Karpas-422 (cell line): Measurements from ENCODE around the gene CRP. TPM values are rescaled to one million over a fixed set of nuclear protein-coding genes. Genes with fewer than 3 reads are reported as not detected.

ENCODE experiments used
- DNase-seq: peaks from one replicate; pipeline ENCODE4 v3.0.0-alpha.2; 2015
- H2AFZ ChIP-seq: fragments of 200-600 bp; sonication (generic); 2 replicates; pipeline ENCODE4 v1.6.1; 2014; ENCODE audit warnings: antibody characterized with exemption, low read length, mixed read lengths
- H3K27ac ChIP-seq: fragments of 200-600 bp; sonication (generic); 2 replicates; pipeline ENCODE4 v1.5.1; 2014; ENCODE audit warnings: mild to moderate bottlenecking, low read length, moderate library complexity
- H3K27me3 ChIP-seq: fragments of 200-600 bp; sonication (generic); 2 replicates; pipeline ENCODE4 v1.6.1; 2014; ENCODE audit warnings: low read length, mixed read lengths
- H3K36me3 ChIP-seq: fragments of 200-600 bp; sonication (generic); 2 replicates; pipeline ENCODE4 v1.6.1; 2014; ENCODE audit warnings: low read length, mixed read lengths; ENCODE audit not compliant: insufficient read depth
- H3K4me1 ChIP-seq: fragments of 200-600 bp; sonication (generic); 2 replicates; pipeline ENCODE4 v1.6.1; 2014; ENCODE audit warnings: mild to moderate bottlenecking, low read length, mixed read lengths
- H3K4me2 ChIP-seq: fragments of 200-600 bp; sonication (generic); 2 replicates; pipeline ENCODE4 v1.6.1; 2014; ENCODE audit warnings: low read length, low read depth, mild to moderate bottlenecking; ENCODE audit not compliant: poor library complexity, severe bottlenecking
- H3K4me3 ChIP-seq: fragments of 200-600 bp; sonication (generic); 2 replicates; pipeline ENCODE4 v1.5.1; 2014; ENCODE audit warnings: mild to moderate bottlenecking, antibody characterized with exemption, low read length, mixed read lengths
- H3K79me2 ChIP-seq: fragments of 200-600 bp; sonication (generic); 2 replicates; pipeline ENCODE4 v1.6.1; 2014; ENCODE audit warnings: mild to moderate bottlenecking, low read length, mixed read lengths
- H3K9ac ChIP-seq: fragments of 200-600 bp; sonication (generic); 2 replicates; pipeline ENCODE4 v1.6.0; 2014; ENCODE audit warnings: low read length
- H3K9me2 ChIP-seq: fragments of 200-600 bp; sonication (generic), shearing (Covaris generic); replicated peaks from 2 replicates; pipeline ENCODE4 v1.6.0; 2014; ENCODE audit warnings: mild to moderate bottlenecking, low read length, moderate library complexity; ENCODE audit not compliant: insufficient read depth
- H3K9me3 ChIP-seq: fragments of 300-700, 200-600 bp; sonication (generic); 2 replicates; pipeline ENCODE4 v1.6.1; 2014; ENCODE audit warnings: low read length, mixed read lengths
- H4K20me1 ChIP-seq: fragments of 200-600 bp; sonication (generic); 2 replicates; pipeline ENCODE4 v1.6.1; 2014; ENCODE audit warnings: mild to moderate bottlenecking, antibody characterized with exemption, low read length, low read depth; ENCODE audit not compliant: insufficient read depth
- total RNA-seq: library from RNA; depleted of rRNA; stranded (reverse); fragments of >200 nt; shearing (Covaris generic); gene quantifications from 2 replicates; pipeline ENCODE4 v1.2.3, GENCODE V29; 2014; ENCODE audit warnings: low replicate concordance

CRP gene
- total RNA-seq, 1 experiment from 2014 or later = not detected

DNA sequence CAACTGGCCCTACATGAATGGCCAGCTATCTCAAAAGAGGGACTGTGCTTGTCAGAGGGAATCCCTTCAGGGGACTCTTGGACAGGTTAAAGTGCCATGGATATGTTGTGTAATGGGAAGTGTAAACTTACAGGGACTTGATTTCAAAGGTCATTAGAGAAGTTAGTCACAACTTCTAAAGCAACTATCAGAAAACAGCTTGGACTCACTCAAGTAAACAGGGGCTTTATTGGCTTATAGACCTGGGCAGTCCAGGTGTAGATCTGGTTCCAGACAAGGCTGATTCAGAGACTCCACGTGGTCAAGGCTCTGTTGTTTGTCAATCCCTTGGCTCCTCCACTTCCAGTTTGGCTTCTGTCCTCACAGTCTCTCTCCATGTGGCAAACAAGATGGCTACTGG is 2.3 kb downstream of the CRP start:
- Histone ChIP-seq H3K4me3 (no peak overlapping the region), H3K79me2 (no peaks in the 10 kb centered on the region), H3K4me1 (no peaks in the 10 kb centered on the region), H3K27ac (no peak overlapping the region), H3K27me3 (no peaks in the 10 kb centered on the region), H3K9me2 (no peaks in the 10 kb centered on the region), H3K9me3 (no peaks in the 10 kb centered on the region), H3K36me3 (no peaks in the 10 kb centered on the region), H3K4me2 (no peak overlapping the region), H3K9ac (no peak overlapping the region), H4K20me1 (no peaks in the 10 kb centered on the region), H2AFZ (no peak overlapping the region)
- no peak for DNase-seq

- Histone ChIP-seq H3K36me3 (no peaks in the 10 kb centered on the region), H4K20me1 (no peaks in the 10 kb centered on the region), H3K4me2 (no peak overlapping the region), H3K4me1 (no peaks in the 10 kb centered on the region), H3K9ac (no peak overlapping the region), H3K9me3 (no peaks in the 10 kb centered on the region), H3K27ac (no peak overlapping the region), H3K4me3 (no peak overlapping the region), H3K79me2 (no peaks in the 10 kb centered on the region), H2AFZ (no peak overlapping the region), H3K27me3 (no peaks in the 10 kb centered on the region), H3K9me2 (no peaks in the 10 kb centered on the region)
- no peak for DNase-seq
Observed at GRCh38 chr1:159707472-159708260, 6.7 kb downstream of the CRP start.

DNA sequence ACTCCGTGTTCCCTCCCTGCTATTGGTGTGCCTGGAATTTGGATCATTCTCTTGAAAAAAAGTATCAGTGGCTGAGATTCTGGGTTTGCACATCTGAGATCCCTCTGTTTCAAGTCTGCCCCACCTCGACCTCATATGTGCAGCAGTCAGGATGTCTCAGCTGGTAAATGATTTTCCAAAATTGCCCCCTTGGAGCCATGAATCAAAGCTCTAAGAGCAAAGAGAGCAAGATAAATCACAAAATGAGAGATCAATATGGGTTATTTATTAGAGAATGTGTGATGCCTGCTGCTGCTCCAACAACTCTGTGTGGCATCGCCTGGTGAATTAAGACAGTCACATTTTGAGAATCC is 8.5 kb downstream of the CRP start:
- Histone ChIP-seq H3K9me2 (no peaks in the 10 kb centered on the region), H3K27me3 (no peaks in the 10 kb centered on the region), H3K27ac (no peak overlapping the region), H3K4me1 (no peaks in the 10 kb centered on the region), H3K9me3 (no peaks in the 10 kb centered on the region), H3K9ac (no peak overlapping the region), H3K79me2 (no peaks in the 10 kb centered on the region), H3K4me3 (no peak overlapping the region), H4K20me1 (no peaks in the 10 kb centered on the region), H3K4me2 (no peak overlapping the region), H2AFZ (no peak overlapping the region), H3K36me3 (no peaks in the 10 kb centered on the region)
- DNase-seq = no peak

GRCh38 chr1:159705251-159705903 is 9.0 kb downstream of the CRP start:
- no peaks in the 10 kb centered on the region for H4K20me1 ChIP-seq
- no peak overlapping the region for H3K4me3 ChIP-seq
- no peaks in the 10 kb centered on the region for H3K9me2 ChIP-seq
- no peaks in the 10 kb centered on the region for H3K36me3 ChIP-seq
- H3K9me3 ChIP-seq = no peaks in the 10 kb centered on the region
- no peak overlapping the region for H3K4me2 ChIP-seq
- H3K4me1 ChIP-seq = no peaks in the 10 kb centered on the region
- no peak overlapping the region for H2AFZ ChIP-seq
- no peaks in the 10 kb centered on the region for H3K79me2 ChIP-seq
- H3K27me3 ChIP-seq = no peaks in the 10 kb centered on the region
- no peak overlapping the region for H3K27ac ChIP-seq
- H3K9ac ChIP-seq = no peak overlapping the region
- DNase-seq = no peak

GRCh38 chr1:159704481-159704880 is 9.9 kb downstream of the CRP start:
- Histone ChIP-seq H3K27ac (no peak overlapping the region), H3K27me3 (no peaks in the 10 kb centered on the region), H3K4me2 (no peak overlapping the region)

GRCh38 chr1:159700312-159700711 is 14.1 kb downstream of the CRP start:
- Histone ChIP-seq H4K20me1 (no peaks in the 10 kb centered on the region), H3K79me2 (no peaks in the 10 kb centered on the region), H3K27ac (no peak overlapping the region), H3K4me3 (no peak overlapping the region), H3K9me2 (no peaks in the 10 kb centered on the region), H3K27me3 (no peaks in the 10 kb centered on the region), H3K9ac (no peak overlapping the region), H2AFZ (no peak overlapping the region), H3K4me2 (no peak overlapping the region), H3K36me3 (no peaks in the 10 kb centered on the region), H3K9me3 (no peaks in the 10 kb centered on the region), H3K4me1 (no peaks in the 10 kb centered on the region)
- DNase-seq = no peak

More at GRCh38 chr1:159704481-159704880, 9.9 kb downstream of the CRP start:
- H3K36me3 ChIP-seq = no peaks in the 10 kb centered on the region
- H3K4me1 ChIP-seq = no peaks in the 10 kb centered on the region
- H3K9me2 ChIP-seq = no peaks in the 10 kb centered on the region
- H3K79me2 ChIP-seq = no peaks in the 10 kb centered on the region
- no peaks in the 10 kb centered on the region for H4K20me1 ChIP-seq
- H3K9me3 ChIP-seq = no peaks in the 10 kb centered on the region
- H3K4me3 ChIP-seq = no peak overlapping the region
- no peak overlapping the region for H2AFZ ChIP-seq
- no peak for DNase-seq
- no peak overlapping the region for H3K9ac ChIP-seq

GRCh38 chr1:159699653-159700052 is 14.7 kb downstream of the CRP start:
- DNase-seq = no peak
- no peaks in the 10 kb centered on the region for H4K20me1 ChIP-seq

GRCh38 chr1:159699246-159699645 is 15.1 kb downstream of the CRP start:
- Histone ChIP-seq H3K4me1 (no peaks in the 10 kb centered on the region), H3K36me3 (no peaks in the 10 kb centered on the region), H2AFZ (no peak overlapping the region), H3K9me3 (no peaks in the 10 kb centered on the region), H3K4me2 (no peak overlapping the region), H4K20me1 (no peaks in the 10 kb centered on the region), H3K79me2 (no peaks in the 10 kb centered on the region), H3K9ac (no peak overlapping the region), H3K4me3 (no peak overlapping the region), H3K9me2 (no peaks in the 10 kb centered on the region), H3K27ac (no peak overlapping the region), H3K27me3 (no peaks in the 10 kb centered on the region)
- DNase-seq = no peak

More at GRCh38 chr1:159699653-159700052, 14.7 kb downstream of the CRP start:
- Histone ChIP-seq H3K27me3 (no peaks in the 10 kb centered on the region), H3K79me2 (no peaks in the 10 kb centered on the region), H3K4me1 (no peaks in the 10 kb centered on the region), H3K9me3 (no peaks in the 10 kb centered on the region), H3K4me3 (no peak overlapping the region), H3K9ac (no peak overlapping the region), H3K9me2 (no peaks in the 10 kb centered on the region), H3K27ac (no peak overlapping the region), H3K36me3 (no peaks in the 10 kb centered on the region), H3K4me2 (no peak overlapping the region), H2AFZ (no peak overlapping the region)
